Natural killer cell treated with Interleukin-12 subunit alpha and Interleukin-12 subunit beta and Interleukin-15 and Interleukin-18, amount 100 ng/mL, for 72 hours (primary cell): ENCODE data around the gene PUS1. TPM values are rescaled to one million over a fixed set of nuclear protein-coding genes. Genes with fewer than 3 reads are reported as not detected.
"Not testable (repeated sequence)": the region's sequence is repeated elsewhere in the genome, so short reads cannot be mapped to it uniquely, and the experiment has no call there.

ENCODE experiments used
- ATAC-seq, 2 donors: fragments of 150-1000 bp; cut with Tn5 transposase in 1 of 2; sonication (Bioruptor Pico), chemical (Tn5 transposase) in 1 of 2; 2 replicates each; pipeline ENCODE4 v1.10.0; 2021
- DNase-seq: peaks from one replicate; pipeline ENCODE4 v3.0.0; 2022; ENCODE audit warnings: low spot score
- H3K27ac Mint-ChIP-seq, 2 donors: 1 replicate in 1 of 2; 2 replicates in 1 of 2; pipeline ENCODE4 v1.8.0; 2022; ENCODE audit warnings: mixed read lengths in 2 of 2, mild to moderate bottlenecking in 1 of 2, moderate library complexity in 1 of 2
- H3K27me3 Mint-ChIP-seq, 2 donors: 1 replicate in 1 of 2; 2 replicates in 1 of 2; pipeline ENCODE4 v1.8.0; 2022; ENCODE audit warnings: mixed read lengths in 2 of 2
- H3K36me3 Mint-ChIP-seq: one replicate; pipeline ENCODE4 v1.8.0; 2022; ENCODE audit warnings: mixed read lengths
- H3K4me1 Mint-ChIP-seq, 2 donors: 1 replicate in 1 of 2; 2 replicates in 1 of 2; pipeline ENCODE4 v1.8.0; 2022; ENCODE audit warnings: low read depth in 2 of 2, mixed read lengths in 2 of 2, mild to moderate bottlenecking in 1 of 2
- H3K4me3 Mint-ChIP-seq: one replicate; pipeline ENCODE4 v1.8.0; 2022; ENCODE audit warnings: mixed read lengths
- H3K9me3 Mint-ChIP-seq: 2 replicates; pipeline ENCODE4 v1.8.0; 2022; ENCODE audit warnings: mixed read lengths
- total RNA-seq, 2 donors: library from RNA; stranded (reverse); gene quantifications; one replicate each; pipeline ENCODE4 v1.2.3, GENCODE V29; 2022

The PUS1 gene
- 100 to 1,000 TPM in 1 of 2 donors, 10 to 100 TPM in 1; 53.7 to 147 TPM for total RNA-seq

- peak within 1 kb of the TSS; percentile 83 to 84 for H3K27ac Mint-ChIP-seq
- H3K27me3 Mint-ChIP-seq: no peaks in the 10 kb centered on the region
- peak within 1 kb of the TSS; percentile 96 for H3K4me3 Mint-ChIP-seq
- no peaks in the 10 kb centered on the region for H3K9me3 Mint-ChIP-seq
- H3K36me3 Mint-ChIP-seq: peaks cover 14% of the 10 kb centered on the region
- peak; percentile 91 to 94 for ATAC-seq
- H3K4me1 Mint-ChIP-seq: peaks cover 13 to 14% of the 10 kb centered on the region in 2 donors
- DNase-seq: peak; percentile 95
Observed at GRCh38 chr12:131928711-131929580, at the start of gene PUS1. TSS of gene PUS1 (plus strand) at chr12:131929276. CDS start at chr12:131929723, 447 bp downstream.

- Mint-ChIP-seq H3K27ac (no peak overlapping the region), H3K4me1 (no peaks in the 10 kb centered on the region), H3K9me3 (no peaks in the 10 kb centered on the region), H3K27me3 (peaks cover 0 to 6% of the 10 kb centered on the region in 2 donors), H3K36me3 (peaks cover 7% of the 10 kb centered on the region), H3K4me3 (no peak overlapping the region)
- ATAC-seq (no peak), DNase-seq (no peak)
Observed at GRCh38 chr12:131882804-131883520, 46.1 kb upstream of the PUS1 start.

GRCh38 chr12:131883521-131883900, 45.6 kb upstream of the PUS1 start:
- H3K36me3 Mint-ChIP-seq: peaks cover 7% of the 10 kb centered on the region
- no peak overlapping the region for H3K4me3 Mint-ChIP-seq
- H3K4me1 Mint-ChIP-seq: no peaks in the 10 kb centered on the region
- no peak for DNase-seq
- peak in 1 of 2 donors; percentile 48 for ATAC-seq
- H3K27ac Mint-ChIP-seq: no peak overlapping the region
- no peaks in the 10 kb centered on the region for H3K9me3 Mint-ChIP-seq
- H3K27me3 Mint-ChIP-seq: peaks cover 0 to 5% of the 10 kb centered on the region in 2 donors

DNA sequence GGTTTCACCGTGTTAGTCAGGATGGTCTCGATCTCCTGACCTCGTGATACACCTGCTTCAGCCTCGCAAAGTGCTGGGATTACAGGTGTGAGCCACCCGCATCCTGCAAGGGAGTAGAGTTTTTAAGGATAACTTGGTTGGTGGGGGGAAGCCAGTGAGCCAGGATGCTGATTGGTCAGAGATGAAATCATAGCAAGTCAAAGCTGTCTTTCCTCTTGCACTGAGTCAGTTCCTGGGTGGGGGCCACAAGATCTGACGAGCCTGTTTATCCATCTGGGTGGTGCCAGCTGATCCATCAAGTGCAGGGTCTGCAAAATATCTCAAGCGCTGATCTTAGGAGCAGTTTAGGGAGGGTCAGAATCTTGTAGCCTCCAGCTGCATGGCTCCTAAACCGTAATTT, 44.0 kb upstream of the PUS1 start:
- not testable (repeated sequence) for ATAC-seq, H3K4me1 Mint-ChIP-seq

DNA sequence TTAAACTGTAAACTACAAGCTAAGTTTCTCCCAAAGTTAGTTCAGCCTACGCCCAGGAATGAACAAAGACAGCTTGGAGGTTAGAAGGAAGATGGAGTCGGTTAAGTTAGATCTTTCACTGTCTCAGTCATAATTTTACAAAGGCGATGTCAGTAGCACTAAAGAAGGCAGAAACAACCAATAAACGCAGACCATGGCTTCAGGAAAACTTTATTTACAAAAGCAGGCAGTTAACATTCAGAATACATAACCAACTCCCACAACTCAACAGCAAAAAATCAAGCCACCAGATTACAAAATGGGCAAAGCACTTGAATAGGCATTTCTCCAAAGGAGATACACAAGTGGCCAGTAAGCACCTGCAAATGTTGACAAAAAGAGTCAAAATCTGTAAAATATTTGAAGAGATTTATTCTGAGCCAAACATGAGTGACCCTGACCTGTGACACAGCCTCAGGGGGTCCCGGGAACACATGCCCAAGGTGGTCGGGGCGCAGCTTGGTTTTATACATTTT, 43.5 kb upstream of the PUS1 start:
- Mint-ChIP-seq H3K9me3 (no peaks in the 10 kb centered on the region), H3K4me3 (no peak overlapping the region), H3K27ac (no peak overlapping the region), H3K27me3 (peaks cover 0 to 7% of the 10 kb centered on the region in 2 donors), H3K4me1 (no peaks in the 10 kb centered on the region), H3K36me3 (peaks cover 7% of the 10 kb centered on the region)
- DNase-seq (no peak), ATAC-seq (no peak)

More for the DNA sequence above, 44.0 kb upstream of the PUS1 start:
- not testable (repeated sequence) for H3K27me3 Mint-ChIP-seq, DNase-seq, H3K4me3 Mint-ChIP-seq, H3K27ac Mint-ChIP-seq, H3K36me3 Mint-ChIP-seq, H3K9me3 Mint-ChIP-seq

GRCh38 chr12:131891722-131892121, 37.4 kb upstream of the PUS1 start:
- not testable (repeated sequence) for H3K27me3 Mint-ChIP-seq, H3K4me3 Mint-ChIP-seq, H3K36me3 Mint-ChIP-seq, H3K9me3 Mint-ChIP-seq, ATAC-seq, H3K4me1 Mint-ChIP-seq, DNase-seq
- peak overlapping the region in 1 of 2 donors; percentile 59 for H3K27ac Mint-ChIP-seq

DNA sequence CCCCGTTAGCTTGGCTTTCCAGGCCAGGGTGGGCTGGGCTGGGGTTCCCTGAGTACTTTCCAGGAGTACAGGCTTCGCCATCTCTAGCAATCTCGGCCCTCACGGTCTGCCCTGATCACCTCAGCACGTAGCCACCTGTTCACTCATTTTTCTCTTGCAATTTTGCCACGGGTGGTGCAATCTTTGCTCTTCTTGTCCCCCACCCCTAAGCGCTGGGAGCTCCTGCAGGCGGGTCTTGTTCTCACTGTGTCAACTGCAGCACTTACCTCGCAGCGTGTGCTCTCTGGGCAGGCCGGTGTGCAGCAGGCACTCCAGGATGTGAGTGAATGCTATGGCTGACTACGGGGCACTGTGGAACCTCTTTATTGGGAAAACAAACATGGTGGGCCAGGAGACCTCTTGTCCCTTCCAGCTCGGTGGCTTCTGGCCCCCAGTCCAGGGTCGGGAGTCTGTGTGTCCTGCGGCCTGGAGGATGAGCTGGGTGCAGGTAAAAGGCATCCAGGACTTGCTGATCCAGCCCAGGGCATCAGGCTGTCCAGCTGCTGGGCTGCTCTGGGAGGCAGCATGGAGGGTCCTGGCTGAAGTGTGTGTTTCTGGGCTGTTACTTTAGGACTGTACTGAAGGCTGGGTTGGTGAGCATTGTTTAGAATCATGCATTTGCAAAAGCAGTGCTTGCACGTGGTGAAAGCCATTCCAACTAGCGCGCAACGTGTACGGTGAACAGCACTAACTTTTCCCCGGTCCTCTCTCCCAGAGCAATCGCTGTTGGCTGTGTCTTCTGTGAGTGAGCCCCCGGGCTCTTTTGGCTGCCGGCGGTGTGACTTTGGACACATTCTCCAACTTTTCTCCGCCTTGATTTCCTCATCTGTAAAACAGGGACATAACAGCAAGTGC, 36.1 kb upstream of the PUS1 start:
- ATAC-seq: no peak
- Mint-ChIP-seq H3K4me3 (no peak overlapping the region), H3K36me3 (no peaks in the 10 kb centered on the region)

DNA sequence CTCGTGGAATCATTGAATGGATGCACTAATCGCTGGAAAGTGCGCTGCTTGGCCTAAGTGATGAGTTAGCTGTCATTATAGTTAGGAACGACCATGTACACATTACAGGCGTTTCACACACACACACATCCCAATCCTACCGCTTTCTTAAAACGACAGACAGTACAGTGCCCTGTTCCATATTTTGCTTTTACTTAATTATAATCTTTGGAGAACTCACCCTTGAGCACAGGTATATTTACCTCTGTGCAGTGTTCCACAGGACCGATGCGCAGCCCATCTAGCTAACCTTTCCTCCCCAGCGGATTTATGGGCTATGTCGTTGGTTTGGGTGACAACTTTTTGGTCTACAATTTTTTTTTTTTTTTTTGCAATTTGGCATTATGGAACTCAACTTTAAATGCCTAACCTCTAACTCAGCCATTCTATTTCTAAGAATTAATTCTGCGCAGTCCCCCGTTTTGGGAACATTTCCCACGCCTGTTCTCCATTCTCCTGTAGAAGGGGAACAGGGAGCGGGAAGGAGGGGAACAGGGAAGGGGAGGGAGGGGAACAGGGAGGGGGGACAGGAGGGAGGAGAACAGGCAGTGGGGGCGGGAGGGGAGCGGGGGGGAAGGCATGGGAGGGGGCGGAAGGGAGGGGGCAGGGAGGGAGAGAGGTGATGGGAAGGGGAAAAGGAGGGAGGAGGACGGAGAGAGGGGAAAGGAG, 35.3 kb upstream of the PUS1 start:
- peaks cover 0 to 4% of the 10 kb centered on the region in 2 donors for H3K27me3 Mint-ChIP-seq
- no peak overlapping the region for H3K4me3 Mint-ChIP-seq
- no peak for ATAC-seq
- no peak for DNase-seq
- H3K9me3 Mint-ChIP-seq: no peaks in the 10 kb centered on the region
- peaks cover 5 to 6% of the 10 kb centered on the region in 2 donors for H3K4me1 Mint-ChIP-seq
- H3K36me3 Mint-ChIP-seq: no peaks in the 10 kb centered on the region
- H3K27ac Mint-ChIP-seq: no peak overlapping the region

More for the DNA sequence above, 36.1 kb upstream of the PUS1 start:
- H3K9me3 Mint-ChIP-seq: no peaks in the 10 kb centered on the region
- peaks cover 0 to 4% of the 10 kb centered on the region in 2 donors for H3K27me3 Mint-ChIP-seq
- no peak for DNase-seq
- H3K27ac Mint-ChIP-seq: no peak overlapping the region
- peaks cover 5 to 6% of the 10 kb centered on the region in 2 donors for H3K4me1 Mint-ChIP-seq

- Mint-ChIP-seq H3K36me3 (no peaks in the 10 kb centered on the region), H3K27ac (peak within 1 kb of the TSS; percentile 43 to 87), H3K27me3 (peaks cover 0 to 4% of the 10 kb centered on the region in 2 donors), H3K9me3 (no peaks in the 10 kb centered on the region), H3K4me1 (peaks cover 5 to 6% of the 10 kb centered on the region in 2 donors), H3K4me3 (peak within 1 kb of the TSS; percentile 75)
- ATAC-seq: peak; percentile 88 to 93
- DNase-seq: peak; percentile 92
Observed at GRCh38 chr12:131894313-131894860, 34.7 kb upstream of the PUS1 start, which contains the start of gene ULK1. TSS of gene ULK1 (plus strand) at chr12:131894622. CDS start at chr12:131895002, 380 bp downstream.

GRCh38 chr12:131894981-131895639, 34.0 kb upstream of the PUS1 start:
- H3K9me3 Mint-ChIP-seq: no peaks in the 10 kb centered on the region
- peak overlapping the region; percentile 75 for H3K4me3 Mint-ChIP-seq
- peaks cover 5 to 7% of the 10 kb centered on the region in 2 donors for H3K4me1 Mint-ChIP-seq
- DNase-seq (no peak), ATAC-seq (no peak)
- H3K27ac Mint-ChIP-seq: peak overlapping the region; percentile 43 to 87
- H3K27me3 Mint-ChIP-seq: no peaks in the 10 kb centered on the region
- no peaks in the 10 kb centered on the region for H3K36me3 Mint-ChIP-seq

DNA sequence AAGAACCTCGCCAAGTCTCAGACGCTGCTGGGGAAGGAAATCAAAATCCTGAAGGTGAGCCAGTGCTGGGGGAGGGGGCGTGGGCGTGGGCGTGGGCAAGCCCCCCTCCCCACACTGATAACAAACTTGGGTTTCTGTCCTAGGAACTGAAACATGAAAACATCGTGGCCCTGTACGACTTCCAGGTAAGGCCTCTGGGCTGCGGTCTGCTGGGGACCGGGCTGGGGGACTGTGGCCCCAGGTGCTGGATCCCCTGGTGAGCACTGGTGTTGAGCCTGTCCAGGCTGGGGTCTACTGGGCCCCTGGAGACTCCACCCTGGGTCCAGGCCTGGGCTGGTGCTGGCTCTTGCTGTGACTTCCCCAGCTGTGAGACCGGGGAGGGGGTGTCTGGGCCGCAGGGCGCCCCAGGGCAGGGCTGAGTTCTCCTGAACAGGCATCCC, 33.4 kb upstream of the PUS1 start:
- H3K27me3 Mint-ChIP-seq: no peaks in the 10 kb centered on the region
- ATAC-seq (no peak), DNase-seq (no peak)
- no peaks in the 10 kb centered on the region for H3K9me3 Mint-ChIP-seq
- peaks cover 5 to 10% of the 10 kb centered on the region in 2 donors for H3K4me1 Mint-ChIP-seq
- H3K27ac Mint-ChIP-seq: peak overlapping the region; percentile 43 to 87
- no peaks in the 10 kb centered on the region for H3K36me3 Mint-ChIP-seq
- peak overlapping the region; percentile 75 for H3K4me3 Mint-ChIP-seq
